H1 (cell line): ENCODE data around the gene GPX5. TPM values are rescaled to one million over a fixed set of nuclear protein-coding genes. Genes with fewer than 3 reads are reported as not detected.

Experiments used
- CTCF ChIA-PET: fragments of 300-600 bp; sonication (Branson Sonifier 250); formaldehyde crosslinking; loops from one replicate; lab custom pipeline; 2021; ENCODE audit not compliant: partially characterized antibody; lab: Charles Lee
- POLR2A ChIA-PET: fragments of 300-600 bp; sonication (Branson Sonifier 250); formaldehyde crosslinking; loops from one replicate; lab custom pipeline; 2021; ENCODE audit warnings: inconsistent platforms; ENCODE audit not compliant: partially characterized antibody; lab: Charles Lee
- DNase-seq, 2 experiments: peaks; one replicate each; pipeline versions ENCODE4 v3.0.0 to v3.0.0-alpha.2; 2010 to 2022; ENCODE audit warnings: low spot score in 2 of 2, low read depth in 1 of 2, mixed read lengths in 1 of 2
- FAIRE-seq: peaks from 2 replicates; lab custom pipeline; 2011; peaks lifted over from hg19 to GRCh38; lab: Jason Lieb, UNC
- H2AFZ ChIP-seq: 2 replicates; pipeline ENCODE4 v1.8.1; 2012; ENCODE audit warnings: low read length, inconsistent platforms
- H2AK5ac ChIP-seq: 2 replicates; pipeline ENCODE4 v1.6.1; 2013; ENCODE audit warnings: low read depth, low read length
- H2BK120ac ChIP-seq: replicated peaks from 2 replicates; pipeline ENCODE3; 2013; ENCODE audit warnings: low read depth, low read length, inconsistent platforms
- H2BK12ac ChIP-seq: 2 replicates; pipeline ENCODE4 v1.6.1; 2013; ENCODE audit warnings: low read depth, low read length
- H2BK15ac ChIP-seq: 2 replicates; pipeline ENCODE4 v1.6.1; 2013; ENCODE audit warnings: low read length
- H2BK20ac ChIP-seq: 2 replicates; pipeline ENCODE4 v1.6.1; 2013; ENCODE audit warnings: low read length
- H2BK5ac ChIP-seq: 2 replicates; pipeline ENCODE4 v1.6.1; 2013; ENCODE audit warnings: low read depth, low read length
- H3K14ac ChIP-seq: 2 replicates; pipeline ENCODE4 v1.6.1; 2013; ENCODE audit warnings: inconsistent platforms; ENCODE audit not compliant: insufficient read length
- H3K18ac ChIP-seq: 2 replicates; pipeline ENCODE4 v1.6.1; 2013; ENCODE audit warnings: low read length; ENCODE audit errors: extremely low read depth
- H3K23ac ChIP-seq: 2 replicates; pipeline ENCODE4 v1.6.1; 2013; ENCODE audit warnings: inconsistent platforms; ENCODE audit not compliant: insufficient read length
- H3K23me2 ChIP-seq: 2 replicates; pipeline ENCODE4 v1.6.1; 2013; ENCODE audit warnings: low read depth, low read length
- H3K27ac ChIP-seq: 2 replicates; pipeline ENCODE4 v1.6.1; 2011; ENCODE audit warnings: low read depth, low read length, inconsistent platforms
- H3K27me3 ChIP-seq, 4 experiments: replicated peaks in 1 of 4; 1 replicate in 1 of 4; 2 replicates in 3 of 4; pipeline versions ENCODE4 v1.6.1 to v1.8.1; 2011 to 2013; ENCODE audit warnings: low read length in 3 of 4, mild to moderate bottlenecking in 3 of 4, inconsistent platforms in 2 of 4, mixed read lengths in 2 of 4, moderate library complexity in 1 of 4; ENCODE audit not compliant: control insufficient read depth in 3 of 4, insufficient read depth in 3 of 4; ENCODE audit errors: extremely low read depth in 1 of 4
- H3K36me3 ChIP-seq, 4 experiments: 2 replicates each; pipeline versions ENCODE4 v1.6.1 to v1.8.1; 2011 to 2013; ENCODE audit warnings: mild to moderate bottlenecking in 4 of 4, low read length in 3 of 4, moderate library complexity in 2 of 4, control low read depth in 1 of 4, inconsistent platforms in 1 of 4; ENCODE audit not compliant: insufficient read depth in 4 of 4, control insufficient read depth in 2 of 4
- H3K4ac ChIP-seq: replicated peaks from 2 replicates; pipeline ENCODE3; 2013; ENCODE audit warnings: low read length, low read depth, mixed read lengths, inconsistent platforms; ENCODE audit not compliant: insufficient read length
- H3K4me1 ChIP-seq, 4 experiments: replicated peaks in 1 of 4; 1 replicate in 1 of 4; 2 replicates in 3 of 4; pipeline versions ENCODE4 v1.6.1 to v1.8.1; 2011 to 2013; ENCODE audit warnings: low read length in 3 of 4, inconsistent platforms in 2 of 4, mixed read lengths in 1 of 4; ENCODE audit not compliant: insufficient read depth in 4 of 4, control insufficient read depth in 3 of 4
- H3K4me2 ChIP-seq, 2 experiments: 2 replicates each; pipeline versions ENCODE4 v1.6.1 to v1.8.1; 2011 to 2013; ENCODE audit warnings: low read depth in 2 of 2, low read length in 2 of 2, control low read depth in 1 of 2, inconsistent platforms in 1 of 2, mild to moderate bottlenecking in 1 of 2; ENCODE audit not compliant: insufficient read depth in 1 of 2
- H3K4me3 ChIP-seq, 4 experiments: fragments of 200-600, 300-600 bp in 1 of 4; sonication (generic), shearing (Covaris generic), sonication (Bioruptor Twin) in 1 of 4; 2 replicates each; pipeline versions ENCODE4 v1.5.1 to v1.8.1; 2011 to 2016; ENCODE audit warnings: low read length in 4 of 4, low read depth in 3 of 4, control low read depth in 2 of 4, inconsistent platforms in 2 of 4, mild to moderate bottlenecking in 2 of 4, mixed read lengths in 1 of 4, moderate library complexity in 1 of 4; ENCODE audit not compliant: insufficient read depth in 2 of 4; ENCODE audit errors: extremely low read depth in 1 of 4
- H3K56ac ChIP-seq: replicated peaks from 2 replicates; pipeline ENCODE3; 2013; ENCODE audit warnings: low read depth, mild to moderate bottlenecking, mixed read lengths, low read length, inconsistent platforms; ENCODE audit not compliant: insufficient read length
- H3K79me1 ChIP-seq: 2 replicates; pipeline ENCODE4 v1.6.1; 2013; ENCODE audit warnings: low read depth, low read length, control low read depth
- H3K79me2 ChIP-seq, 2 experiments: 2 replicates each; pipeline versions ENCODE4 v1.6.1 to v1.8.1; 2012 to 2013; ENCODE audit warnings: low read length in 2 of 2, mild to moderate bottlenecking in 2 of 2, inconsistent platforms in 1 of 2; ENCODE audit not compliant: insufficient read depth in 2 of 2, control insufficient read depth in 1 of 2
- H3K9ac ChIP-seq, 4 experiments: replicated peaks in 1 of 4; 1 replicate in 1 of 4; 2 replicates in 3 of 4; pipeline versions ENCODE4 v1.6.1 to v1.8.1; 2011 to 2013; ENCODE audit warnings: low read depth in 3 of 4, low read length in 3 of 4, control low read depth in 2 of 4, mild to moderate bottlenecking in 2 of 4, moderate library complexity in 2 of 4, inconsistent platforms in 1 of 4; ENCODE audit errors: extremely low read depth in 1 of 4
- H3K9me3 ChIP-seq, 2 experiments: 2 replicates each; pipeline versions ENCODE4 v1.6.1 to v1.8.1; 2012 to 2013; ENCODE audit warnings: mild to moderate bottlenecking in 2 of 2, moderate library complexity in 2 of 2, control low read depth in 1 of 2, inconsistent platforms in 1 of 2, low read depth in 1 of 2, low read length in 1 of 2, mixed read lengths in 1 of 2; ENCODE audit not compliant: insufficient read depth in 2 of 2
- H4K20me1 ChIP-seq, 2 experiments: replicated peaks in 1 of 2; 2 replicates each; pipeline versions ENCODE3 to v1.8.1; 2011 to 2013; ENCODE audit warnings: inconsistent platforms in 2 of 2, low read length in 2 of 2, mild to moderate bottlenecking in 1 of 2; ENCODE audit not compliant: insufficient read depth in 2 of 2, control insufficient read depth in 1 of 2
- H4K5ac ChIP-seq: 2 replicates; pipeline ENCODE4 v1.6.1; 2013; ENCODE audit warnings: low read length, low read depth, mixed read lengths, inconsistent platforms; ENCODE audit not compliant: insufficient read length
- H4K8ac ChIP-seq: 2 replicates; pipeline ENCODE4 v1.8.0; 2013; ENCODE audit warnings: mild to moderate bottlenecking, moderate library complexity, low read length, inconsistent platforms; ENCODE audit not compliant: insufficient read depth; ENCODE audit errors: extremely low read depth
- H4K91ac ChIP-seq: replicated peaks from 2 replicates; pipeline ENCODE3; 2013; ENCODE audit warnings: low read length, mixed read lengths, inconsistent platforms; ENCODE audit not compliant: insufficient read length
- ASH2L ChIP-seq: fragments of 200-600, 300-600 bp; sonication (generic); IDR thresholded peaks from one replicate; pipeline ENCODE4 v1.7.1; 2017; ENCODE audit warnings: low read length
- BCL11A ChIP-seq, 2 experiments: IDR thresholded peaks; one replicate each; pipeline ENCODE4 v1.6.1; 2011; ENCODE audit warnings: low read depth in 2 of 2, low read length in 2 of 2, mild to moderate bottlenecking in 2 of 2
- CEBPB ChIP-seq: IDR thresholded peaks from 2 replicates; pipeline ENCODE4 v1.6.1; 2012; ENCODE audit warnings: low read depth, low read length
- JUN ChIP-seq: IDR thresholded peaks from 2 replicates; pipeline ENCODE4 v1.6.1; 2011; ENCODE audit warnings: low read depth, mild to moderate bottlenecking, improper control_type of control experiment, low read length
- NANOG ChIP-seq: IDR thresholded peaks from 2 replicates; pipeline ENCODE4 v1.6.1; 2011; ENCODE audit warnings: low read length, low read depth, mild to moderate bottlenecking, inconsistent platforms; ENCODE audit not compliant: insufficient read depth, poor library complexity, severe bottlenecking
- PHF8 ChIP-seq: fragments of 200-600 bp; sonication (generic); conservative IDR thresholded peaks from 2 replicates; pipeline ENCODE4 v1.7.1; 2012; ENCODE audit warnings: low read depth, mild to moderate bottlenecking, inconsistent platforms, low read length, moderate library complexity
- POLR2A ChIP-seq, 2 experiments: IDR thresholded peaks; 1 replicate in 1 of 2; 2 replicates in 1 of 2; pipeline ENCODE4 v1.6.1; 2011; ENCODE audit warnings: low read depth in 2 of 2, low read length in 2 of 2, mild to moderate bottlenecking in 2 of 2; ENCODE audit errors: control extremely low read depth in 1 of 2
- RAD21 ChIP-seq, 2 experiments: IDR thresholded peaks in 1 of 2; conservative IDR thresholded peaks in 1 of 2; 2 replicates each; pipeline ENCODE4 v1.6.1; 2011; ENCODE audit warnings: low read depth in 2 of 2, low read length in 2 of 2, improper control_type of control experiment in 1 of 2, inconsistent platforms in 1 of 2, mild to moderate bottlenecking in 1 of 2, moderate library complexity in 1 of 2
- RNF2 ChIP-seq: fragments of 200-900, 300-1000 bp; sonication (generic); IDR thresholded peaks from 2 replicates; pipeline ENCODE4 v1.7.1; 2016; ENCODE audit warnings: borderline replicate concordance, low read depth, mild to moderate bottlenecking, antibody characterized with exemption, low read length; ENCODE audit not compliant: poor library complexity, severe bottlenecking; ENCODE audit errors: missing control alignments
- SIRT6 ChIP-seq: IDR thresholded peaks from one replicate; pipeline ENCODE4 v1.7.1; 2012; ENCODE audit warnings: low read length, inconsistent platforms
- SIX5 ChIP-seq: IDR thresholded peaks from 2 replicates; pipeline ENCODE4 v1.6.1; 2011; ENCODE audit warnings: mild to moderate bottlenecking, low read depth, low read length
- SP4 ChIP-seq: IDR thresholded peaks from 2 replicates; pipeline ENCODE4 v1.6.1; 2012; ENCODE audit warnings: low read length, inconsistent platforms
- SRF ChIP-seq: IDR thresholded peaks from 2 replicates; pipeline ENCODE4 v1.6.1; 2011; ENCODE audit warnings: mild to moderate bottlenecking, low read depth, low read length, moderate library complexity
- SUZ12 ChIP-seq: fragments of 200-600 bp; sonication (generic); IDR thresholded peaks from 2 replicates; pipeline ENCODE4 v1.6.1; 2012; ENCODE audit warnings: mild to moderate bottlenecking, inconsistent platforms, low read length, moderate library complexity, mixed read lengths
- TBP ChIP-seq: IDR thresholded peaks from 2 replicates; pipeline ENCODE4 v1.6.1; 2011; ENCODE audit warnings: low read depth, low read length, improper control_type of control experiment
- WGBS, 2 experiments: shearing (Covaris generic) in 1 of 2; methylation state at CpG; one replicate each; pipeline versions ENCODE4 v1.1.6 to v1.1.7; 2013 to 2015; ENCODE audit warnings: low lambda C conversion rate in 2 of 2, mixed read lengths in 2 of 2, inconsistent platforms in 1 of 2, low coverage in 1 of 2, missing lambda C conversion rate in 1 of 2; ENCODE audit not compliant: insufficient replicate concordance in 2 of 2, insufficient coverage in 1 of 2, insufficient read length in 1 of 2; ENCODE audit errors: extremely low coverage in 1 of 2, missing lambda C conversion rate in 1 of 2; 5-methylcytosine and 5-hydroxymethylcytosine counted together
- polyA plus RNA-seq, 7 experiments: library from polyadenylated mRNA; depleted of rRNA in 3 of 7; stranded (reverse) in 5 of 7; unstranded in 2 of 7; fragments of >200 nt in 5 of 7; fragments of 200-250 nt in 2 of 7; gene quantifications; 1 replicate in 5 of 7; 2 replicates in 1 of 7; 4 replicates in 1 of 7; pipeline versions ENCODE4 v1.2.1 to v1.2.3, GENCODE V29; 2011 to 2013; ENCODE audit warnings: missing spikeins in 2 of 7, mixed read lengths in 2 of 7
- total RNA-seq: library from RNA; stranded (reverse); fragmentation: NEBNext Ultra II Directional; extraction: Animal tissue kit (Norgen Biotek cat#: 25700); gene quantifications from 2 replicates; pipeline ENCODE4 v1.2.1, GENCODE V29; 2021

The GPX5 gene
- total and polyA plus RNA-seq, 2 of the 8 experiments (the other 6 are each of a cell fraction or from before 2014, with no cell fraction given): 0.08 TPM; not detected in 1

DNA sequence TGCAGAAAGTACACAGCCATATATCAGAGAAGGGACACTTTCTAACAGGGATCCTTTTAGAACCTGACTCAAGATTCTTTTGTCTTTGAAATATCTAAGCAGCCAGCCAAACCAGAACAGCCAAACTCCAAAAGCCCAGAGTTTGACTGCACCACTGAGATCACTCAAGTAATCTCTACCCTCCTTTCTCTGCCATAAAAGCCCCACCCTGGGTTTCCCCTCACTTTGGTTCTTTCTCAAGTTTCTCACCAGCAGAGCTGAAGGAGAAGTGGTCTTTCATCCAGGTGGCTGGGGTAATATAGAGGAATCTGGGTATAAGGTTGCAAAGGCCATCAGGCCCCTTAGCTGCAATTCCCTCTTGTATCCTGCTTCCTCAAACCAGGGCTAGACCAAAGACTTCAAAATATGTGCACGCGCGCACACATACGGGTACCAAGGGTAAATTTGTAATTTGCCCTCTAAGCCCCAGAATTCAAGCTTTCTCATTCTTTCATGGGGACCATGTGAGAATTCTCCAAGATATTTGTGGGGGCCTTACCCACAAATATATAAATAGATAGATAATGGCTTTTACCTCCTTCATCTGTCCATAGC, 42.9 kb downstream of the GPX5 start:
- ChIA-PET POLR2A (interaction anchor here (1.4 kb wide), 1 partner anchor 18 kb away, joined by 5 read pairs; no protein-coding TSS in a partner anchor), CTCF (no interaction called here)
- no peak overlapping the region for H2AFZ ChIP-seq
- H3K14ac ChIP-seq: no peak overlapping the region
- H2BK15ac ChIP-seq: no peak overlapping the region
- H4K20me1 ChIP-seq: no peaks in the 10 kb centered on the region
- H4K91ac ChIP-seq: no peak overlapping the region
- no peaks in the 10 kb centered on the region for H3K9me3 ChIP-seq
- H2BK120ac ChIP-seq: no peak overlapping the region
- H3K79me2 ChIP-seq: no peaks in the 10 kb centered on the region
- no peak overlapping the region for H3K4me2 ChIP-seq
- no peak overlapping the region for H2BK12ac ChIP-seq
- H4K5ac ChIP-seq: no peak overlapping the region
- no peak overlapping the region for H3K4me3 ChIP-seq
- FAIRE-seq (no peak), DNase-seq (no peak)
- H3K36me3 ChIP-seq: no peaks in the 10 kb centered on the region
- no peak overlapping the region for H3K4ac ChIP-seq
- H2BK20ac ChIP-seq: no peak overlapping the region
- no peak overlapping the region for H3K23ac ChIP-seq
- WGBS, 2 experiments: 86% methylated on average over 4 of the region's 4 CpGs; no CpG with 5 or more reads in 1 of the 2 experiments
- no peak overlapping the region for H4K8ac ChIP-seq
- H3K27me3 ChIP-seq: no peaks in the 10 kb centered on the region
- H3K18ac ChIP-seq: no peak overlapping the region
- no peak overlapping the region for H3K27ac ChIP-seq
- no peak overlapping the region for H2BK5ac ChIP-seq
- no peaks in the 10 kb centered on the region for H3K4me1 ChIP-seq
- no peaks in the 10 kb centered on the region for H3K79me1 ChIP-seq
- H3K23me2 ChIP-seq: no peaks in the 10 kb centered on the region
- no peak overlapping the region for H2AK5ac ChIP-seq
- H3K9ac ChIP-seq: no peak overlapping the region
- H3K56ac ChIP-seq: no peak overlapping the region
- no peak for TF ChIP-seq SIX5
- TF ChIP-seq SUZ12: no peak
- TF ChIP-seq PHF8: no peak
- no peak for TF ChIP-seq ASH2L
- TF ChIP-seq TBP: no peak
- no peak for TF ChIP-seq CEBPB
- TF ChIP-seq POLR2A (IDR thresholded peaks at IDR 0.05; ENCODE audit: control extremely low read depth in 1 of 2, low read depth in 2 of 2, low read length in 2 of 2): no peak
- no peak for TF ChIP-seq RNF2
- TF ChIP-seq RAD21 (IDR thresholded peaks at IDR 0.05 in 1 of 2, conservative IDR thresholded peaks at IDR 0.05 in 1 of 2; ENCODE audit: low read depth in 2 of 2, low read length in 2 of 2): no peak
- TF ChIP-seq SP4: no peak
- TF ChIP-seq JUN: no peak
- TF ChIP-seq SIRT6: no peak
- no peak for TF ChIP-seq SRF
- no peak for TF ChIP-seq BCL11A (IDR thresholded peaks at IDR 0.05; ENCODE audit: low read depth in 2 of 2, low read length in 2 of 2)
- no peak for TF ChIP-seq NANOG
